Measurements from ENCODE around the gene TRDMT1.

Gene TRDMT1

DNA sequence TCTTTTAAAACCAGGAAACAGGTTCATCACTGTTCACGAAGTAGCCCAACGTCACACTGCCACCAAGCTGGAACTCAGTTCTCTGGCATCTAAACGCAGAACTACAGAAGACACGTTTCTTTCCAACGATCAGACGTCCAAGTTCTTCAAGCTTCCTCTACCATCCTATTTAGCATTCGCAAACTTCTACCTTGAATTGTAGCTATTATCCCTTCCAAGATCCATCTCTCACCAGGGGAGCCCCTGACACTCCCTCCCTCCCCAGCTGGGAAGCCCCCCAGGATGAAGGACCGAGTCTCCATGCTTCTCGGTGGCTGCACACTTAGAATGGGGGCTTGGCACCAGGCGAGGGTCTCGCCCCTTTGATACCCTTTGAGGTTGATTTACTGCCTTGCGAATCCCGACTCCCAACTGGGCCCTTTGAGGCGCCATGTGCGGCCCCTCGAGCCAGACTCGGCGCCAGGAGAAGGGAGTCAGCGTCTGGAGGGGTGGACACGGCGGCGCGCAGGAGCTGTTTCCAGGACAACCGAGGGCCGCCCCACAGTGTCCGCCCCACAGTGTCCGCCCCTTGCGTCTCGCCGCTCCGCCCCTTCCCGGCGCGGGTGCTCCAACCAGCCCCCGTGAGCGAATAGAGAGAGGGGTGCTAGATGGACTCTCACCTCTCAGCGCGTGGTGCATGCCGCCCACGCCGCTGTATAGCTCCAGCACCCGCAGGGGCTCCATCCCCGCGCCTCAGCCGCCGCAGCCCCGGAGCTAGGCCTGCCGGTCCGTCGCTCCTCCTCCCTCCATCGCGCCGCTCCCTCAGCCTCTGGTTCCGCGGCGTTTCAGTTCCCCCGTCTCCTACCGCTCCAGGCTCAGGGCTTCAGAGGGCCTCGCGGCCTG, at the start of gene TRDMT1:
TRDMT1 (minus strand) TSS at position 761 of the 882 bp plus-strand sequence; CDS start at position 723, 38 bp downstream.
- in situ Hi-C loops (cut with HindIII; ENCODE audit: low sequenced_read_pairs): no loop called here

- in situ Hi-C loops (cut with HindIII; ENCODE audit: low sequenced_read_pairs): no loop called here
Observed at GRCh38 chr10:17250736-17251135, 49.3 kb upstream of the TRDMT1 start.

DNA sequence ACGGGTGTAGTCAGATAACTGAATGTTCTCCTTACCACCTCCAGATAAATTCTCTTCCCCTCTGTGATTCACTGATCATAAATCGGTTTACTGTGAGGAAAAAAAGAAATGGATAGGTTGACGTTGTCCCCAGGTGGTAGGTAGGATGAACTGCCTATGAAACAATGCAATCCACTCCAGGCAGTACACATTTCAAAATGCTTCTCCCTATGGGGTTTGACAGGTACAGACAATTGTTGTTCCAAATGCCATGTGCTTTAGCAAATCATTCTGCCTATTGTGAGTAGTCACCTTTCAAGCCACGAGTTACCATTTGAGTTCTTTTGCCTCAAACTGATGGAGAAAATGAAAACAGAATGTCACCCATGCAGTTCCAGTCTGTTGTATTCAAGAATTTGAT, 48.3 kb upstream of the TRDMT1 start:
- in situ Hi-C loops (cut with HindIII; ENCODE audit: low sequenced_read_pairs): no loop called here

- in situ Hi-C loops (cut with HindIII; ENCODE audit: low sequenced_read_pairs): no loop called here
Observed at GRCh38 chr10:17248964-17249363, 47.5 kb upstream of the TRDMT1 start.

GRCh38 chr10:17247210-17247609, 45.7 kb upstream of the TRDMT1 start:
- in situ Hi-C loops (cut with HindIII; ENCODE audit: low sequenced_read_pairs): no loop called here

DNA sequence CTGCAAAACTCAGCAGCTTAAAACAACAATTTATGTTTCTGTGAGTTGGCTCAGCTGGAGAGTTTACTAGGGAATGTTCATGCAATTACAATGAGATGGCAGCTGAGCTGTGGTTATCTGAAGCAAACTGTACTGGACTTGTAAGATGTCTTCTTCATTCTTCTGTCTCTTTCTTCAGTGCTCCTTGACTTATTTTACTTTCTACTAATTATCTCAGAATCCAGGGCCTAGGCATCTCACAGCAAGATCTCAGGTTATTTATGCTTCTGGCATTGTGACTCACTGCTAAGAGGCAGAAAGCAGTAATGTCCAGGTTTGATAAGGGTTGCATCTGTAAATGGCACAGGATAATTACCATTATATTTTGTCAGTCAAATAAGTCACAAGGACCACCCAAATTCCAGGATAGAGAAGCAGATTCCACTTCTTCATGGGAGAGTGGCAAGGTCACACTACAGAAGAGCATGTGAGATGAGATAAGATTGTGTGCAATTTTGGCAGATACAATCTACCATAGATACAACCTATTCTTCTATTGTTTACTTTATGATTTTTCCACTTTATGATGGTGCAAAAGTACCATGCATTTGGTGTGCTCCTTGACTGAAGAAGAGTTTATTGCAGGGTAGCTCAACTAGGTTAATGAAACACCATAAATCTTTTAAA, 43.4 kb upstream of the TRDMT1 start:
- in situ Hi-C loops (cut with HindIII; ENCODE audit: low sequenced_read_pairs): no loop called here

- in situ Hi-C loops (cut with HindIII; ENCODE audit: low sequenced_read_pairs): no loop called here
Observed at GRCh38 chr10:17241611-17242333, 40.3 kb upstream of the TRDMT1 start.

GRCh38 chr10:17240616-17241015, 39.1 kb upstream of the TRDMT1 start:
- in situ Hi-C loops (cut with HindIII; ENCODE audit: low sequenced_read_pairs): no loop called here

DNA sequence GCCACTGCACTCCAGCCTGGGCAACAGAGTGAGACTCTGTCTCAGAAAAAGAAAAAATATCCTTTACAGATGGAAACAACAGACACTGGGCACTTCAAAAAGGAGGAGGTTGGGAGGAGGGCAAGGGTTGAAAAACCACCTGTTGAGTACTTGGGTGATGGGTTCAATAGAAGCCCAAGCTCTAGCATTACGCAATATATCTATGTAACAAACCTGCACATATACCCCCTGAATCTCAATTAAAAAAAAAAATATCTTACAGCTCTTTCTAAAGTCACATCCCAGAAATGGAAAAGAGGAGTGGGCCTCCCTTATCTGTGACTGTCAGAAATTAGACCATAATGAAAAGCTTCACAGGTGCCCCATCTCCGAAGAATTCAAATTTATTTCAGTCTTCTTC, 38.6 kb upstream of the TRDMT1 start:
- in situ Hi-C loops (cut with HindIII; ENCODE audit: low sequenced_read_pairs): no loop called here

DNA sequence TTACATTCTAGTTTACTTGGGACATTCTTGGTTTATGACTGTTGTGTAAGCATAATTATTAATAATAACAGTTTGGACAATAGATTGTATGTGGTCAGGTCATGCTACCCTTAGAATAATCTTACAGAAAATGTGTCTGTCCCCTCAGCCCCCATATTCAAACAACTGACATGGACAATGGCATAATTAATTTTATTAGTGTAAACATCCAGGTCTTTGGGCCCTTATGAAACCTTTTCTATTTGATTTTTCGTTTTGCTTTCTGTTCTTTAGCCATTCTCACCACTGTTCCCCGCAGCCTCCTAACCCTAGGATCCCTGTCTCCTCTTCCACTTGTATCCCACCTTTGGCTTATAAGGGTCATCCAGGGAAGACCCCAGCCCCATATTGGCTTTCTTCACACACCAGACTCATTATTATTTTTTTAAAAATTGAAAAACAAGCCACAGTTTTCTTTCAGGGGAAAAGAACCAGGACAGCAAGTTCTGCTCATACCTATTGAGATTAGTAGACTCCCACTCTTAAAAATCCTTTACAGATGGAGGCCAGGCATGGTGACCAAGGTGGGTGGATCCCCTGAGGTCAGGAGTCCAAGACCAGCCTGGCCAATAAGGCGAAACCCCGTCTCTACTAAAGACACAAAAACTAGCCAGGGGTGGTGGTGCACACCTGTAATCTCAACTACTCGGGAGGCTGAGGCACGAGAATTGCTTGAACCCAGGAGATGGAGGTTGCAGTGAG, 38.0 kb upstream of the TRDMT1 start:
- in situ Hi-C loops (cut with HindIII; ENCODE audit: low sequenced_read_pairs): no loop called here

DNA sequence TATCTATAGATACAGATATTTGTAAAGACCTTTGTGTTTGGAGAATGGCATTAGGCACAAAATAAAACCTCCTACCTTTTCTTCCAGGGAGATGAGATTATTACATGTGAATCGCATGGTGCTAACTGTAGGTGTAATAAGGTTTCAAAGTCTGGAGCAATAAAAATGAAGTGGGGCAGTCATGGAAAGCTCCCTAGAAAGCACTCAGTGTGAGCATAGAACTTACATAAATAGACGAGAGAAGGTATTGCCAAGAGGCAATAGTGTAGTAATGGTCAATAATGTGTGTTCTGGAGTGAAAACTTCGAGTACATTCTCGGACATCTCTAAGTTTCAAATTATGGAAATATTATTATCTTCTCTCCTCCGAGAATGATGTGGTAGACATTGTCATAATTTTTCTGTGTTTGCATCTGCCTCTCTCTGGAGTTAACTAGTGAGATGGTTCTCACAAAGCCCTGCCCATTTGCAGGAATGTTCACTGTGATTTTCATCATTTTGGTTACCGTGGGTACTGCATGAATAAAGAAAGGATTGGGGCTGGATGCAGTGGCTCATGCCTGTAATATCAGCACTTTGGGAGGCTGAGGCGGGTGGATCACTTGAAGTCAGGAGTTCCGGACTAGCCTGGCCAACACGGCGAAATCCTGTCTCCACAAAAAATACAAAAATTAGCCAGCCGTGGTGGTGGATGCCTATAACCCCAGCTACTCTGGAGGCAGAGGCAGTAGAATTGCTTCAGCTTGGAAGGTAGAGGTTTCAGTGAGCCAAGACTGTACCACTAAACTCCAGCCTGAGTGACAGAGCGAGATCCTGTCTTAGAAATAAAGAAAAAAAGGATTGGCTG, 37.2 kb upstream of the TRDMT1 start:
- in situ Hi-C loops (cut with HindIII; ENCODE audit: low sequenced_read_pairs): no loop called here

DNA sequence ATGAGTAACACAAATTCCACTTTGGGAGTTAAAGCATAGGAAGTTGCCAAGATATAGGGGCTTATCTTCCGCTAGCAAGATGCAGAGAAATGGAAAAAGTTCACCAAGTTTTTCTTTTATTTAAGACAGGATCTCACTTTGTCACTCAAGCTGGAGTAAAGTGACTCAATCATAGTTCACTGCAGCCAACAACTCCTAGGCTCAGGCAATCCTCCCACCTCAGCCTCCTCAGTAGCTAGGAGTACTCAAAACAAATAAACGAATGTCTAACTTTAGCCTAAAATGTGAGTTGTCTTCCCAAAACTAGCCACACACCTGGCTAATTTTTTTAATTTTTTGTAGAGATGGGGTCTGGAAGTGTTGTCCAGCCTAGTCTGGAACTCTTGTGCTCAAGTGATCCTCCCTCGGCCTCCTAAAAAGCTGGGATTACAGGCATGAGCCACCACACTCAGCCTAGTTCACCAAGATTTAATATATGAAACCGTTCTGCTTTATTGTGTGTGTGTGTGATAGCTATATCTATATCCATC, 36.5 kb upstream of the TRDMT1 start:
- in situ Hi-C loops (cut with HindIII; ENCODE audit: low sequenced_read_pairs): no loop called here

- in situ Hi-C loops (cut with HindIII; ENCODE audit: low sequenced_read_pairs): no loop called here
Observed at GRCh38 chr10:17237149-17237527, 35.7 kb upstream of the TRDMT1 start.

- in situ Hi-C loops (cut with HindIII; ENCODE audit: low sequenced_read_pairs): no loop called here
Observed at GRCh38 chr10:17236468-17237148, 35.1 kb upstream of the TRDMT1 start.

- in situ Hi-C loops (cut with HindIII; ENCODE audit: low sequenced_read_pairs): no loop called here
Observed at GRCh38 chr10:17235136-17235535, 33.7 kb upstream of the TRDMT1 start.

DNA sequence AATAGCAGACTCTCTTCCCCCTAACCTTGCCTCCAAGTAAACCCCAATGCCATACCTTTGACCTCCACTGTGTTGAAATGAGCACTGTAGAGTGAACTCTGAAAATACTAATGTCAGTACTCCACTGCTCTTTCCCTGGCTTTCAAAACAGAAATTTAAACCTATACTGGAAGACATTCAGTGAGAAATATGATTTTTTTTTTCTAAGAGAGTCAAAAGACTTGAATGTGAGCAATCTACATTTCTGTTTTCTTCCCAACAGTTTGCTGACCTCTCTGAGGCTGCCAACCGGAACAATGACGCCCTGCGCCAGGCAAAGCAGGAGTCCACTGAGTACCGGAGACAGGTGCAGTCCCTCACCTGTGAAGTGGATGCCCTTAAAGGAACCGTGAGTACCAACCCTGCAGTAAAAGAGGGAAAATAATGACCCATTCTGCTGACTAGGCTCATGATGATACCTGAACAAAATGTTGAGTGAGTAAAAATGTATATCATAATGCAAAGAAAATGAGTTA, 33.0 kb upstream of the TRDMT1 start:
- in situ Hi-C loops (cut with HindIII; ENCODE audit: low sequenced_read_pairs): no loop called here

DNA sequence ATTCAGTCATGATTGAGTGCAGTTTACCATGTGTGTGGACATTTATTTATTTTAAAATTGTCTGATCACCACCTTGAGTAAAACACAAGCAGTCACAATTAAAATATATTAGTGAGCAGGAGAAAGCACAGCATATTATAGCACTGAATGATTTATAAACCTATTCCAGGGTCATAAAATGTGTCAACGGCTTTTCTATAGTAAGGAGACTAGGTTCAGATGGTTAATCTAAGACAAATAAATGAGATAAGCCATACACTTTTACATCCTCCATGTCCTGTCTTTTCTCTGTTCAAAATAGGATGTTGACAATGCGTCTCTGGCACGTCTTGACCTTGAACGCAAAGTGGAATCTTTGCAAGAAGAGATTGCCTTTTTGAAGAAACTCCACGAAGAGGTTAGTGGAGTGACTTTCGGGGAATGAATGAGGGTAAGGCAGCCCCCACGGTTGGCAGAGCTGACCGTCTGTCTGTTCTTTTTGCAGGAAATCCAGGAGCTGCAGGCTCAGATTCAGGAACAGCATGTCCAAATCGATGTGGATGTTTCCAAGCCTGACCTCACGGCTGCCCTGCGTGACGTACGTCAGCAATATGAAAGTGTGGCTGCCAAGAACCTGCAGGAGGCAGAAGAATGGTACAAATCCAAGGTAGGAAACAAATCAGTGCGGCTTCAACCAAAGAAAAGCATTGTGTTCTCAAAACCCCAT, 32.0 kb upstream of the TRDMT1 start:
- in situ Hi-C loops (cut with HindIII; ENCODE audit: low sequenced_read_pairs): no loop called here

DNA sequence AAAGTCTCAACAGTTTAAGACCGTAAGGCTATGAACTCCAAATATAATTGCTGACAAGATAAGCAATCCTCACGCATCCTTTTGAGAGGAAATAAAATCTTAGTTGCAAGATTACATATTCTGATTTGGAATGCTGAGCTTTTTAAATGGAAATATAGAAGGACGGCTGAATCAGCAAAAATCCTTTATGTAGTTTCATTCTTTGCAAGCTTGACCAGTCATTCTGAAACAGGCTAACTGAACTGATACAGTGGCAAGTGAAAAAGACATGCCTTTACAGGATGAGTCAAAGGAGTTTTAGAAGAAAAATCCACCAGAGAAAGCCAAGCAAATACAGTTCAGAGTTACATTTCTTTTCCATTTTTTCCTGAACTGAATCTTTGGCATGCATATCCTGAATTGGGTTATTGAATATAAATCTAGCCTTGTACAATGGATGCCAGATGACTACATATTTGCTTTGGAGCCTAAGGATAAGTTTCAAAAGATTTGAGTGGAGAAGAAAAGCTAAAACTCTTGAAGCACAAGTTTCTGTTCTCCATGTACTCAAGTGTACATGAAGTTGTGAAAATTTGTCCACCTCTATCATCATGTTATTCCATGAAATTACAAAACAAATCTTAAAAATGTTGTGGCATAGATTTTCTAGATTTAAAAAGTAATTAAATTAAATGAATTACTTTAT, 30.9 kb upstream of the TRDMT1 start:
- in situ Hi-C loops (cut with HindIII; ENCODE audit: low sequenced_read_pairs): no loop called here

All from endothelial cell of hepatic sinusoid (primary cell).